HG02759 (cell line): ENCODE data around the gene ARHGAP25.

ENCODE experiments used
- ATAC-seq: cut with Tn5 transposase; IDR thresholded peaks from one replicate; pipeline ENCODE4 v1.9.1; 2021; ENCODE audit warnings: mild to moderate bottlenecking, moderate library complexity; ENCODE audit not compliant: unreplicated experiment

The ARHGAP25 gene

DNA sequence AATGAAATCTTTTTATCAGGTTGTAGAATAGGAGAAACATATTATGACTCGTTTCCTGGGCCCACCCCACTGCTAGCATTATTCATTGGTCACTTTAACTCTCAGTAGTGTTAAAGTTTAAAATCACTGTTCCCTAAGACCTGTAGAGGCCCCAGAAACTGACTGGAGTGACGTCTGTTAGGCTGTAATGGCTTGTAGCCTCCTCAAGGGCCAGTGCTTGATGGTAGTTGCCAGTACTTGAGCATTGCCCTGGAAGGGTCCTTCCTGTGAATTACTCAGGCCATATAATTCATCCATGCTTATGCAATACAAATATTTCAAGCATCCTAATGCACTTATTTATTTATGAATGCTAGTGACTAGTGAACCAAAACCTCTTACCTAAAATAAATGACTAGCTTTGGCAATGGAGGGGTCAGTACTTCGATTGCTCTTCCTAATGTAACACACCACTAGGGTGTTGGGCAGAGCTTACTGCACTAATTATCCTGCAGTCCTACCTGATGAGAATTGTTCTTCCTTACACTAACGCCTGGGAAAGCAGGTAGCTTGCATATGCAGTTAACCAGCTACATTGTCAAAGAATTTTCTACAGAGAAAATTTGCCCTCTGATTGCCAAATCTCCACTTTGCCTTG, 31.2 kb downstream of the ARHGAP25 start:
- no peak for ATAC-seq

DNA sequence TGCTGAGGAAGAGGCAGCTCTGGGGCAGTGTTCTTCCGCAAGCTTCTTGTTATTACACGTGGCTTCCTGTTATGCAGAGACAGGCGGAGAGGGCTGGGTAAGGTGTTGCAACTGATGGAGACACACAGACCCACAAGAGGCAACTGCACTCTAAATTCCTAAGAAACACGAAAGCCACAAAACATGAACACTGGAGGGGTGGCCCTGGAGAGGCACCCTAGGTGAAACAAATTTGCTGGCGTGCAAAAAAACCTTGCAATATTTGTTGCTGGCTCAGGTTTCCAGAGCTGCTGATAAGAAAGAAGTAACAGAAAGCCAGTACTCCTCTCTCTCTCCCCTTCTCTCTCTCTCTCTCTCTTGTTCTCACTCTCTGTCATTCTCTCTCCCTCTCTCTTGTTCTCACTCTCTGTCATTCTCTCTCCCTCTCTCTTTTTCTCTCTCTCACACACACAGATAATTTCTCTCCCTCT, 31.8 kb downstream of the ARHGAP25 start:
- ATAC-seq = peak; percentile 42

DNA sequence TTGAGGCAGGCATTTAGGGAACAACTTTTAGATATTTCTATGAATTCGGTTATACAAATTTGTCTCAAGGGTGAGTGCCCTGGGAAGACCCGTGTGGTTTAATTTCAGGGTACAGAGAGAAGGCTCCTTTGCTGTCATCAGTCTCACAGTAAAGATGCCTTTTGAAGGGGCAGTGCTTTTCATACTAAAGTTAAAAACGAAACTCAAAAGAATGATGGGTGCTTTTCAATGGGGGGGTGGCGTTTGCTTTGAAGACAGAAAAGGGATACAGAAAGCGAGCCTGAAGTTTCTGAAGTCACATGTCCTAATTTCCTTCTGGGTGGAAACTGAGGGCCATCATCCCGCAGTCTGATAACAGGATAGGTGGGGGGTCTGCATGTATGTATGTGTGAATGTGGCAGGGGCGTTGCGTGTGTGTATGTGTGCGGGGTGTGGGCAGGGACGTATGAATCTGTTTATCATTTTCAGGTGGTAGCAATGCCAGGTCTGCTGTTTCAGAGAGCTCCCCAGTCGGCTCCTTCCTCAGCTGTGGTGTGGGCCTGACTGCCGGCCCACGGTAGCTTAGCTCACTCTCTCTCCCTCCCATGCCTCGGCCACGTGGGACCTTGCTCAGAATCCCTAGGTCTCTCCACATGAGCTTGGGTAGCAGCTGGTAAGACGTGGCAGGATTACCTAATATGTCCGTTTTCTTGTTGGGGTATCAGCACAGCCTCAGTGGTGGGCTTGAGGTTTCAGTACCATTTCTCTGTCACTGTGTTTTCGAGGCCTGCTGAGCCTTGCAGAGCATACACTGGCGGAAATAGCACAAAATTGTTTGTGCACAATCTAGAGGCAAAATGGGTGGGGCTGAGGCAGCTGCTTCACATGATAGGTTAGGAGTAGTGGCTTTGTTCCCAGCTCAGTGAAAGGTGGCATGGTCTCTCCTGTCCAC, 32.7 kb downstream of the ARHGAP25 start:
- ATAC-seq = peak; percentile 40

DNA sequence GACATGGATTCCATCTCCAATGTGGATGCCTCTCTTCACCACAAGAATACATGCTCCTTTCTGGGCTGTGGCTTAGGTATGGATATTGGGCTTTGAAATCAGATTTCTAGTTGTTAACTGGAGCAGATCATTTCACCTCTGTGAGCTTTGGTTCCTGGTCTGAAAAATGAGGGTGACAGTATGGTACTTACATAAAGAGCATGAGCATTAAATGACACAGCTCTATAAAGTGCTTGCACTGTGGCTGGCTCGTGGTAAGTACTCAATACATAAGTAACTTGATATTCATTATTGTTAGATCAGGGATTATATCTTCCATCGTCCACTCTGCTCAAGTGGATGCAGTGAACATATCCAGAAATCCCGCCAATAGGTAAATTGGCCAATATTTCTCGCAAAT, 33.4 kb downstream of the ARHGAP25 start:
- no peak for ATAC-seq

DNA sequence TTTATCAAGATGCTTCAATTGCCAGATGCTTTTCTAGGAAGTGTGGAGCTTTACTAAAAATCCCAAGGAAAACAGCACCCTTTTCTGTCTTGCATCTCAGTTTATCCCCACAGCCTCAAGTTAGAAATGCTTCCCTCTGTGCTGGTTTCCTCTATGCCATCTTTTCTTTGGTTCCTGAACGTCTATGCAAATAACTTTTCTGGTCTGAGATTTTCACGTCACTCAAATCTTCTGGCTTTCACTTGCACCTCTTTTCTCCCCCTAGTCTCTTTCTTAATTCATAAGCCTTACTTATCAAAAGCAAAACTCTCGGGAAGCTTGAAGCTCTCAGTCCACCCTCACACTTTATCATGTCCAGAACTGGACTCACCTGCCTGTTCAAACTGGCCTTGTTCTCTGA, 33.9 kb downstream of the ARHGAP25 start:
- no peak for ATAC-seq

DNA sequence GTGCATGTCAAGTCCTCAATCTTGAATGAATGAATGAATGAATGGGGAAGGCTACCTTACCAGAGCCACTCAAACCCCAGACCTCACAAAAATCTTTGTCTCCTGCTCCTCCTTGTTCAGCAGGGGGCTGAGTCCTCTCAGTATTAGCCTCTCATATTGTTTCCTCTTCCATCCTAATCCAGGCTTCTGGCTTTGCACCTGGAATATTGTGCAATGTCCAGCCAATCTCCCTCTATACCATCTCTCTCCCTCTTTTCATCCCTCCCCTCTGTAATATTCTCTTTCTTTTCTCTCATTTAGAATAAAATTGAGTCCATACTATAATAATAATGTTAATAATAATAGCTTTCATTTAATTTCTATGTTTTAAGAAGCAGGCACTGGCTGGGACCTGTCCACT, 34.3 kb downstream of the ARHGAP25 start:
- no peak for ATAC-seq

DNA sequence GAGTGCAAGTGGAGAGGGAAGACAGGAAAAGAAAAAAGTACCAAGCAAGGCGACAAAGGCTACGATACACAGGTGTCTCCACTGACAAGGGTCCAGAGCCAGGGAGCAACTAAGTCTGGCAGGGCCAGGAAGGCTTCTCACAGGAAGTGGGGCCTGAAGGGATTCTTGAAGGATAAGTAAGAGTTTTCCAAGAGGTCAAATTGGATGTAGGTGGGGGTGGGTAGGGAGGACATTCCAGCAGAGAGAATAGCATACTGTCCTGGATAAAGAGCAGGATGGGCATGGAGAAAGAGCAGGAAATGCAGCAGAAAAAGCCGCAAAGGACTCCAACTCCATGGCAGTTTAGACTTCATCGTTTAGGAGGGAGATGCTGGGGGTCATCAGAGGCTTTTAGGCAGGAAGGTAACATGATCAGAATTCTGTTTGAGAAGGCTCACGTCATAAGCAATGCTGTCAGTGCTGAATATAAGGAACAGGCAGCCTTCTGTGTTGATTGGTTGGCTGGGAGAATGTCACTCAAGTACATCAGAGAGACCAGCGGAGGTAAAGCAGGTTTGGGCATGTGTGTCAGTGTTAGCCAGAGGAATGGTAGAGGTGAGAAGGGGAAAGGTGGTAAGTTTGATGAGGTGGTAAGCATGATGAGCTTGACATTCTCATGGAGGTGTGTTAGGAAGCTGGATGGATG, 35.1 kb downstream of the ARHGAP25 start:
- no peak for ATAC-seq

DNA sequence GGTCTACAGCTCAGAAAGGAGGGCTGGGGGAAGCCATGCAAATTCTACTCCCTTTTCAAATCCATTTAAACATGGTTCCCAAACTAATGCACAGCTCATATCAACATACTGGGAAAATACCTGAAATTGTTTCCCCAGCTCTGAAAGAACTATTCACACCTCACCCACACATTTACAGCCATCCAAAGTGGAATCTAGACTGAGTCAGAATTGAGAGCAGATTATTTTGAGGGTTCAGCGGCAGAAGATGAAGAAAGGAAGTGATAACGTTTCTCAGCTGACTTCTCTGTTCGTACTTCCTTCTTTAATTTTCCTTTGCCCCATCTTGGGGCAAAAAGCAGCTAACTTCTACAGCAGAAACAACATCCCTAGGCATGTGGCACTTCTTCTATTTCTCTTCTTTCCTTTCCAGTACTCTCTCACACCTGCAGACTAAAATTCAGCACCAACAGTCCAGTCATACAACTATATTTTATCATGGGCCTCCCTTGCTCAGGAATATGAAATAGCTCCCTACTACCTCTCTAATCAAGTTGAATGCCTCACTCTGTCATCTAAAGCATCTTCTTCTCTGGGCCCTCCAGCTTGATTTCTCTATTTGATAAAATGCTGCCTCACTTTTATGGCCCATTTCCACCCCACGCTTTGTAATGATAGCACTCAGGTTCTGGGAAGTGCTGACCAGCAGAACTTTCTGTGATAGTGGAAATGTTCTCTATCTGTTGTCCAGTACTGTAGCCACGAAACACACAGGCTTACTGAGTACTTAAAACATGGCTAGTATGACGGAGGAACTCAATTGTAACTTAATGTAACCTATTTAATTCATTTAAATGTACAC, 35.9 kb downstream of the ARHGAP25 start:
- no peak for ATAC-seq

DNA sequence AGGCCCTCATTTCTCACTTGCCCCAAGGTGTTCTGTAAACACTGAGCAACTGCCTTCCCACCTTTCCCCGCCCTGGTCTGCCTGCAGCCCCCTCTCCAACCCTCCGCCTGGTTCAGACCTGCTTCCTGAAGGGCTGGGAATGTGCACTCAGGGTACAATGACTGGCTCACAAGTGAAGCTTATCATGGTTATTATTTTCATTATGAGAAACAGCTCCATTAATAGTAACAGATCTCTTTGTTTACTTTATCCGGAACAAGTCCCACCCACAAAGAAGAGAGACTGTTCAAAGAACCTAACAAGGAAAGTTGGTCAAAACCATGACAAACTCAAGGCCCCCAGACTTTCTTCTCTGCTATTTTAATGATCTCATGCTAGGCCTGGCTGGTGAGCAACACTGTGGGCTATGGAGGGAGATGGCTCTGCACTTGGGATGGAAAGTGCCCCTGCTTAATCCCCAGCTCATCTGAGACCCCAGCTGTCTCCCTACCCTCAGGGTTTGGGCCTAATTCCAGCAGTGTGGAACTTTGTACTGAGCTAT, 36.7 kb downstream of the ARHGAP25 start:
- ATAC-seq = no peak

DNA sequence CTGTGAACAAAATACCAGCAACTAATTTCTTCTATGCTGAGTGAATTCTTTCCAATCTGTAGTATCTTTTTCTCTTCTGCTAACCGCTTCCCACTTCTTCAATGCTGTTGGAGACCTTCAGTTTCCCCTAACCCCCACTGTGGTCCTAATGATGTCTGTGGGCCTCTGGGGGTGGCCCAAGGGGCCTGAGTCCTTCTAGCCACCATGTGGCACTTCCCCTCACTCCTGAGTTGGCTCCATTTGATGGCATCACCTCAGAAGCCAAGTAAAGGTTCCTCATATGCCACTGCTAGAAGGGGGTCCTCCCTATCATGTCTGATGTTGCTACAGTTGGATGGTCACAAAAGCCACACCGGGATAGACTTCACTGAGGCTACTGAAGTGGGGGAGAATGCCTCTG, 37.5 kb downstream of the ARHGAP25 start:
- ATAC-seq = no peak

DNA sequence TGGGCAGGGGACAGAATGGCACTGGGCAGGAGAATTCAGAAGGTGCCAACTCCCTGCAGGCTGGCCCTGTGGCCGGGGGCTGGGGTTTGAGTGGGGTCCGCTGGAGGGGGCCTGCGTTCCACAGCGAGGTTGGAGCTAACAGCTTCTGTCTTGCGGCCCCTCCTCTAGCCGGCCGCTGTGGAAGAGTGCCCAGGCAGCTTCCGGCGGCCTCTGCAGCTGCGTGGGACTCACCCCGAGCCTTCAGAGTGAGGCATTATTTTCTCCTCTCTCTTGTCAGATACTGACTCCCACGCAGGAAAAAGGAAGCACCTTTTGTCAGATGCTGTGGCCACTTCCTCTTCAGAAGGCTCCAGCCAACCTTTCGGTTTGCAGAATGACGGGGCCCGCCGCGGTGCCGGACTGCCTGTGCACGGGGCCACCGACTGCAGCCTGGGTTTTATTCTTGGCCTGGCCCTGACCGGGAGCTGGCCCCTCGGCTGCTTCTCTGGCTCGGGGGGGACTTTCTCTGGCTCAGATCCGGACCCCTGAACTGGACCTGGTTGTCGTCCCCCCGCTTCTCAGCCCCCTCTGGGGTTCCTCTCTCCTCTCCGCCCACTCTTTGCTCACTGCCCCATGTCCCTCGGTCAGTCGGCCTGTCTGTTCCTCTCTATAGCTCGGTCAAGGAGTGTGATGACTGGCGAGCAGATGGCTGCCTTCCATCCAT, 40.1 kb downstream of the ARHGAP25 start:
- ATAC-seq = peak; percentile 95

DNA sequence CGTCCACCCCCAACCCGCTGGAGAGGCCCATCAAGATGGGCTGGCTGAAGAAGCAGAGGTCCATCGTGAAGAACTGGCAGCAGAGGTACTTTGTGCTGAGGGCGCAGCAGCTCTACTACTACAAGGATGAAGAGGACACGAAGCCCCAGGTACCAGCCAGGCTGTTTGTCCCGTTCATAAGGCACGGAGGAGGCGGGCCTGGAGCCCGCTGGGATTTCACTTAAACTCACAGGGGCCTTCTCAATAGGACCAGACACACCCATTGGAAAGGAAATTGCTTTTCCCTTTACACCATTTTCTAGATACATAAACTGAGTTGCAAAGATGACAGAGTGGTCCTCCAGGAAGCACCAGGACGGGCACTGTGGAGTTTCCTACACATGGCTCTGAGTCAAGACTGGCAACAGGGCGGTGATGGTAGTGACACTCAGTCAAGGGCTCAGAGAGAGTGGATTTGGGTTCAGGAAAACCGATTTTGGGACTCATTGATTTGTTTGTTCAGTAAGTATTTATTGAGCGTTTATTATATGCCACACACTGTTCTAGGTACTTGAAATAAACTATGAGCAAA, 40.7 kb downstream of the ARHGAP25 start:
- no peak for ATAC-seq

DNA sequence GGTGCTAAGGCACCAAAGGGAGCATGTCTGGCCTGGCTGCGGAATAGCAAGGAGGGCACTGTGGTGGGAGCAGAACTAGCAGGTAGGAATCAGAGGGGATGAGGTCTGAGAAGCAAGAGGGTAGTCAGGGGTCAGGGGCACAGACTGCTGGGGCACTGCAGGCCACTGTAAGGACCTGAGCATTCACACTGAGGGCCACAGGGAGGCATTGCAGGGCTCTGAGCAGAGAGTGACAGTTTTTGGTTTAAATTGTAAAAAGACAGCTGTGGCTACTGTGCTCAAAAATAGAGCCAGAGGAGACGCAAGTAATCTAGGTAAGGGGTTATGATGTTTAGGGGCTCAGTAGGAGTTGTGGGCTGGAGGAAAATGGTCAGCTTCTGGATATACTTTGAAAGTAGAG, 41.5 kb downstream of the ARHGAP25 start:
- no peak for ATAC-seq

DNA sequence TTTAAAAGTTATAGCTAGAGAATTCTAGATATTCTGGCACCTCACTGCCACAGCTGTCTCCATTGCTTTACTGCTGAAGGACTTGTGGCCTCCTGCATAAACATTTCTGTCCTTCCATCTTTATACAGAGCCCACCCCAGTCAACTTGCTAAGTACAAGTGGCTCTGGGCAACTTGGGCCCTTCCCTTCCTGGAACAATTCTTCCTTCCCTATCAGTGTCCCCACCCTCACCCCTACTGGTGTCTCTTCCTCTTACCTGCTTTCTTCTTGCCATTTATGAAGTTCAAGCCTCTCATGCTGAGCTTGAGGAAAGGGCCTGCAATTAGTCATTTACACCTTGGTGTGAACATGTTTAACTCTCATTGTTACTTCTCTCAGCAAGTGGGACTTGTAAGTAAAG, 45.0 kb downstream of the ARHGAP25 start:
- no peak for ATAC-seq

DNA sequence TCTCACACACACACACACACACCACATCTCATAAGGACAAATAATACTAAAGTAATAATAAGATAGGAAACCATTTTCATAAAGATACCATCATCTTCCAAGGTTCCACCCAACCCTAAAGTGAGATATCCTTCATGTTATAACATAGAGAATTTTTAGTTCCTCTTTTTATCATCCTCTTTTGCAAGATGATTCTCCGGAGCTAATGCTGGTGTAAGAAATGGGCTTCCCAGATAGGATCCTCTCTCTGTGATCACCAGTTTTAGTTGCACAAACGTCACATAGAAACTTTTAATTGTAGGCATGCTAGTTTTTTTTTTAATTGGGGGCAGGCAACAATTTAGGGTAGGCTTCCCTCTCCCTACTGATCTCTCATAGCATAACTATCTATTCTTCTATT, 49.6 kb downstream of the ARHGAP25 start:
- ATAC-seq = no peak

DNA sequence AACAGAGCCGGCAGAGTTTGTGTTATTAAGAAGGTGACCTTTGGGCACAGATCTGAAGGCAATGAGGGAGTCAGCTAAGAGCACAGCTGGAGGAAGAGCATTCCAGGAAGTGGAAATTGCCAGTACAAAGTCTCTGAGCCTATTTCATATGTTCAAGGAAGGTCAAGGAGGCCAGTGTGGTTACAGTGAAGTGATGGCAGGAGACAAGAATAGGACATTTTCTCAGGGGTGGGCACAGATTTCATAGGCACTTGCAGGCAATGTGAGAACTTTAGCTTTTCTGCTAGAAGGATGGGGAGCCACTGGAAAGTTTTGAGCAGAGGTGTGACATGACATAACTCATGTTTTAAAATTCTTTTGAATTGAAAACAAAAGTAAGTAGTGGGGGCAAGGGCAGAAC, 50.3 kb downstream of the ARHGAP25 start:
- ATAC-seq = no peak

DNA sequence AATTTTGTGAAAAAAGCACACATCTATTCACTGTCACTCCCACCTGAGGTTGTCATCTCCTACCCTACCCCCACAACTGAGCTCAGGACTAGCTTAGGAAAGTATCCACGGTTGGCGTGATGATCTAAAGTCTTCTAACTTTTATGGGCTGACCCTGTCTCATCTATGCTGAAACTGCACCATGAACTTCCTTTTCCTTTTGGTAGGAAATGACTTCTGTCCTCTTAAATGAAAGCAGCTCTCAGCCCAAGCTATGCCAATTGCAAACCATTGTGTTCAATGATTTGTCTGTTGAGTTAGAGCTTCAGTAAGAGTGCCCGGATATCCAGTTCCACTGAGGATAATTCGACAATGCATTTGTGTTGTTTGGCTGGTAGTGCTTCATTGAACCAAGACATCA, 52.7 kb downstream of the ARHGAP25 start:
- ATAC-seq = no peak

DNA sequence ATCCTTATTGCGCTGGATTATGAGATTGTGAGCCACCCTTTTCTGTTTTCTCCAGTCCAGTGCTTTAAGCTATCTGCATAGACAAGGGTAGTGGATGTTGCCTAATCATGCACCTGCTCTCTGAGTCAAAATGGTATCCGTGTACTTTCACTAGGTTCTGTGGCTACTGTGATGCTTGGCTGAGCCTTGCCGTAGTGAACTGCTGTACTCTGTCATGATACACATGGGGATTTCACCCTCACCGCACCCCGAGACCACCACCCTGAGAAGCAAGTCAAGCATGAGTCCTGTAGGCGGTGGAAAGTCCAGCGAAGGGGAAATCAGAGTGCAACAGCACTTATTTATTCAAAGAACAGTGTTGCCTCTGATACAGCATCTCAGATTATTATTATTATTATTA, 55.0 kb downstream of the ARHGAP25 start:
- ATAC-seq = peak; percentile 100

DNA sequence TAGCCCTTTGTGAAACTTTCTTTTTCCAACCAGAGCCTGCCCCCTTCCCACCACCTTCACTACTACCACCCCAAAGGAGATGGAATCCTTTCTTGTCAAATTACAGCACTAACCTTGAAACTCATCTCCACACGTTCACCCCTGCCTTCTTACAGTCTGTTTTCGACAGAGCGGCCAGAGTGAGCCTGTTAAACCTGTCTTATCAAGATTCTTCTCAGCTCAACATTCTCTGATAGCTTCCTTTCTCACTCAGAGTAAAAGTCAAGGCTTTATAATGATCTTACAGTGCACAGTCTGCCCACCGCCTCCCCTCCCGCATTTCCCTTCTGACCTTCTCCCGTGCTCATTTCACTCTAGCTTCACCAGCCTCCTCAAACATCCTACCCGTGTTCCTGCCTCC, 56.0 kb downstream of the ARHGAP25 start:
- no peak for ATAC-seq

DNA sequence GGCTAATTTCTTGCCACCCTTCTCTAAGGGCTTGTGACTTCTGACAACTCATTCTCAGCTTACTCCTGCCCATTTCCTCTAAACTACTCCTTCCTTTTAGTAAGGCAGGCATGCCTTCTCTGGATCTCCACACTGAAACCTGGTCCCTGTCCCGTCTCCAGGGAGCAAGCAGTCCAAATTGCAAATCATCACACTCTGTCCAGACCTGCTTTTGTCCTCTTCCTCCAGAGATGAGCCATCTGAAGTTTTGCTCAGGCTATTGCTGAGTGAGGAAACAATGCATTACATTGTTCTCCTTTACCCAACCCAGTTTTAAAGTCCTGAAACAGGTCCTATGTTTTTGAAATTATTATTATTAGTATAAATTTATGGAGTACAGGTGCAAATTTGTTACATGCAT, 57.3 kb downstream of the ARHGAP25 start:
- no peak for ATAC-seq
